HepG2 (cell line): ENCODE measurements around the gene PERCC1.

Experiments used
- AFF4 ChIP-seq: sonication (generic); formaldehyde crosslinking; IDR thresholded peaks from 2 replicates; pipeline ENCODE4 v1.4.0; 2020; ENCODE audit warnings: missing genetic modification reagents
- CBX5 ChIP-seq: sonication (generic); formaldehyde crosslinking; IDR thresholded peaks from 2 replicates; pipeline ENCODE4 v1.4.0; 2020; ENCODE audit warnings: missing genetic modification reagents, borderline replicate concordance
- CTCF ChIP-seq: sonication (generic); formaldehyde crosslinking; IDR thresholded peaks from 2 replicates; pipeline ENCODE4 v1.5.0; 2020; ENCODE audit warnings: mild to moderate bottlenecking, missing genetic modification reagents, moderate library complexity
- EP300 ChIP-seq, 3 experiments: sonication (generic) in 1 of 3; formaldehyde crosslinking in 1 of 3; IDR thresholded peaks; 2 replicates each; pipeline versions ENCODE4 v1.5.1 to v1.6.1; 2011 to 2020; ENCODE audit warnings: low read depth in 2 of 3, low read length in 2 of 3, borderline replicate concordance in 1 of 3, improper control_type of control experiment in 1 of 3, mild to moderate bottlenecking in 1 of 3, missing genetic modification reagents in 1 of 3, moderate library complexity in 1 of 3
- FIP1L1 ChIP-seq: fragments of 200-400 bp; formaldehyde crosslinking; IDR thresholded peaks from 2 replicates; pipeline ENCODE4 v1.6.1; 2018; ENCODE audit warnings: low read depth, mild to moderate bottlenecking, low read length, moderate library complexity, borderline replicate concordance; ENCODE audit not compliant: insufficient read depth
- KAT8 ChIP-seq: IDR thresholded peaks from 2 replicates; pipeline ENCODE4 v1.6.1; 2016; ENCODE audit warnings: missing genetic modification reagents, missing compliant biosample characterization
- MAFF ChIP-seq: IDR thresholded peaks from 2 replicates; pipeline ENCODE4 v1.6.1; 2011; ENCODE audit warnings: low read depth, low read length, improper control_type of control experiment
- MEF2D ChIP-seq: sonication (generic); formaldehyde crosslinking; IDR thresholded peaks from 2 replicates; pipeline ENCODE4 v1.5.1; 2020; ENCODE audit warnings: mild to moderate bottlenecking, missing genetic modification reagents
- NKX3-1 ChIP-seq: sonication (generic); formaldehyde crosslinking; IDR thresholded peaks from 2 replicates; pipeline ENCODE4 v1.5.0; 2020; ENCODE audit warnings: missing genetic modification reagents
- REST ChIP-seq, 2 experiments: IDR thresholded peaks; 2 replicates each; pipeline ENCODE4 v1.6.1; 2011 to 2012; ENCODE audit warnings: low read length in 2 of 2, borderline replicate concordance in 1 of 2, low read depth in 1 of 2, mild to moderate bottlenecking in 1 of 2, moderate library complexity in 1 of 2
- TIGD3 ChIP-seq: sonication (generic); formaldehyde crosslinking; IDR thresholded peaks from 2 replicates; pipeline ENCODE4 v1.5.1; 2020; ENCODE audit warnings: mild to moderate bottlenecking, missing genetic modification reagents, borderline replicate concordance
- ZNF580 ChIP-seq: IDR thresholded peaks from 2 replicates; pipeline ENCODE4 v1.6.1; 2016; ENCODE audit warnings: low read depth, borderline replicate concordance

GRCh38 chr16:1416521-1416941 is 14.3 kb upstream of the PERCC1 start:
- TF ChIP-seq AFF4 (no peak), ZNF580 (CRISPR knock-in tag) (no peak), CTCF (no peak), CBX5 (no peak), EP300 (IDR thresholded peaks at IDR 0.05; ENCODE audit: low read depth in 2 of 2, low read length in 2 of 2) (no peak), EP300 (CRISPR knock-in tag; IDR thresholded peaks at IDR 0.05; ENCODE audit: borderline replicate concordance) (no peak), MEF2D (CRISPR knock-in tag) (no peak), REST (IDR thresholded peaks at IDR 0.05; ENCODE audit: borderline replicate concordance in 1 of 2, low read depth in 1 of 2, low read length in 2 of 2) (no peak), TIGD3 (CRISPR knock-in tag) (no peak), KAT8 (CRISPR knock-in tag) (no peak), FIP1L1 (no peak), MAFF (no peak), NKX3-1 (CRISPR knock-in tag) (no peak)
